GM12878 (cell line): ENCODE data around the gene ANKHD1. TPM values are rescaled to one million over a fixed set of nuclear protein-coding genes. Genes with fewer than 3 reads are reported as not detected.
A peak's percentile ranks its signal among the peaks of the same experiment; 100 is the strongest.

ENCODE experiments used
- ATAC-seq: fragments of 200-7000 bp; cut with Tn5 transposase; 3 replicates; pipeline ENCODE4 v1.9.1; 2020; ENCODE audit warnings: mild to moderate bottlenecking, moderate library complexity
- BruUV-seq: library from RNA; stranded (reverse); fragments of 400-500 nt; replicated peaks from 2 replicates; lab custom pipeline; 2021; lab: Mats Ljungman, UMichigan
- CTCF ChIA-PET: fragments of 300-600 bp; sonication (Branson Sonifier 250); formaldehyde crosslinking; extraction: SDS; loops from one replicate; lab custom pipeline; 2021; ENCODE audit warnings: inconsistent platforms; lab: Yijun Ruan, JAX
- POLR2A ChIA-PET: fragments of 350-600 bp; formaldehyde crosslinking; extraction: SDS; loops from one replicate; lab custom pipeline; 2021; ENCODE audit warnings: inconsistent platforms; lab: Charles Lee
- RAD21 ChIA-PET: fragments of 300-600 bp; sonication (Branson Sonifier 250); formaldehyde crosslinking; loops from one replicate; lab custom pipeline; 2023; ENCODE audit warnings: antibody characterized with exemption; ENCODE audit not compliant: unreplicated experiment; lab: Charles Lee
- SMC1A ChIA-PET: fragments of 300-600 bp; sonication (Branson Sonifier 250); formaldehyde crosslinking; loops from one replicate; lab custom pipeline; 2023; ENCODE audit not compliant: unreplicated experiment, uncharacterized antibody; lab: Charles Lee
- DNase-seq: peaks from one replicate; pipeline ENCODE4 v3.0.0-alpha.2; 2011; ENCODE audit warnings: low read depth, low spot score
- FAIRE-seq: peaks from 3 replicates; lab custom pipeline; 2011; peaks lifted over from hg19 to GRCh38; lab: Jason Lieb, UNC
- H2AFZ ChIP-seq: 2 replicates; pipeline ENCODE4 v1.6.0; 2011; ENCODE audit warnings: low read depth, low read length, control low read depth; ENCODE audit not compliant: control insufficient read depth
- H3K27ac ChIP-seq: 2 replicates; pipeline ENCODE4 v1.5.1; 2011; ENCODE audit warnings: control low read depth; ENCODE audit not compliant: control insufficient read depth, insufficient read depth
- H3K27me3 ChIP-seq, 2 experiments: replicated peaks in 1 of 2; 2 replicates each; pipeline versions ENCODE4 v1.6.0 to v1.6.1; 2011; ENCODE audit warnings: low read length in 1 of 2; ENCODE audit not compliant: control insufficient read depth in 2 of 2, insufficient read depth in 2 of 2
- H3K36me3 ChIP-seq, 2 experiments: 2 replicates each; pipeline ENCODE4 v1.5.1; 2011; ENCODE audit warnings: low read length in 1 of 2; ENCODE audit not compliant: control insufficient read depth in 2 of 2, insufficient read depth in 2 of 2
- H3K4me1 ChIP-seq: 2 replicates; pipeline ENCODE4 v1.6.1; 2011; ENCODE audit warnings: mild to moderate bottlenecking, low read length, moderate library complexity, mixed read lengths; ENCODE audit not compliant: control insufficient read depth, insufficient read depth
- H3K4me2 ChIP-seq: 2 replicates; pipeline ENCODE4 v1.6.0; 2011; ENCODE audit warnings: control low read depth; ENCODE audit not compliant: control insufficient read depth, insufficient read depth
- H3K4me3 ChIP-seq: fragments of 200-600 bp; sonication (generic); 2 replicates; pipeline ENCODE4 v1.5.1; 2016
- H3K79me2 ChIP-seq: 2 replicates; pipeline ENCODE4 v1.6.0; 2011; ENCODE audit warnings: low read length; ENCODE audit not compliant: control insufficient read depth, insufficient read depth
- H3K9ac ChIP-seq: 2 replicates; pipeline ENCODE4 v1.8.0; 2011; ENCODE audit warnings: low read length, control low read depth, mixed read lengths; ENCODE audit not compliant: control insufficient read depth, insufficient read depth
- H3K9me3 ChIP-seq: replicated peaks from 3 replicates; pipeline ENCODE4 v1.5.1; 2011; ENCODE audit warnings: mild to moderate bottlenecking, low read length; ENCODE audit not compliant: control insufficient read depth, insufficient read depth
- H4K20me1 ChIP-seq: 2 replicates; pipeline ENCODE4 v1.6.0; 2011; ENCODE audit not compliant: control insufficient read depth, insufficient read depth
- MYC ChIP-seq: IDR thresholded peaks from 2 replicates; pipeline ENCODE4 v1.6.1; 2011; ENCODE audit warnings: mild to moderate bottlenecking, low read length, moderate library complexity, inconsistent platforms; ENCODE audit not compliant: insufficient read depth, insufficient replicate concordance, insufficient read length, severe bottlenecking
- POLR2A ChIP-seq: IDR thresholded peaks from 2 replicates; pipeline ENCODE4 v1.6.1; 2011; ENCODE audit warnings: low read depth, mild to moderate bottlenecking, low read length
- RB1 ChIP-seq: fragments of 450-650 bp; formaldehyde crosslinking; IDR thresholded peaks from 2 replicates; pipeline ENCODE4 v1.6.1; 2017; ENCODE audit warnings: mild to moderate bottlenecking, borderline replicate concordance
- SREBF1 ChIP-seq: IDR thresholded peaks from 2 replicates; pipeline ENCODE4 v1.6.1; 2012; ENCODE audit warnings: mild to moderate bottlenecking, low read length
- STAT1 ChIP-seq: fragments of 450-650 bp; conservative IDR thresholded peaks from 2 replicates; pipeline ENCODE4 v1.6.1; 2014; ENCODE audit warnings: antibody characterized with exemption, mild to moderate bottlenecking
- SUZ12 ChIP-seq: fragments of 200-600 bp; sonication (generic); IDR thresholded peaks from one replicate; pipeline ENCODE4 v1.6.1; 2018; ENCODE audit warnings: antibody characterized with exemption, mild to moderate bottlenecking; ENCODE audit not compliant: unreplicated experiment
- USF2 ChIP-seq: IDR thresholded peaks from 2 replicates; pipeline ENCODE4 v1.6.1; 2011; ENCODE audit warnings: low read depth, low read length, improper control_type of control experiment, borderline replicate concordance
- ZBTB33 ChIP-seq: fragments of 450-650 bp; IDR thresholded peaks from 2 replicates; pipeline ENCODE4 v1.6.1; 2017; ENCODE audit warnings: mild to moderate bottlenecking
- WGBS: methylation state at CpG from one replicate; pipeline ENCODE4 v1.1.6; 2016; ENCODE audit warnings: low lambda C conversion rate; ENCODE audit not compliant: insufficient replicate concordance, insufficient coverage; ENCODE audit errors: missing lambda C conversion rate; 5-methylcytosine and 5-hydroxymethylcytosine counted together
- in situ Hi-C: fragments of 300-500 bp; cut with MboI; formaldehyde crosslinking; loops from 9 replicates; pipeline ENCODE4 v1.14.3; 2018; ENCODE audit warnings: mixed read lengths
- intact Hi-C: fragments of 100-400 bp; cut with micrococcal nuclease; formaldehyde crosslinking; loops from one replicate; pipeline ENCODE4 v1.14.2; 2022; ENCODE audit not compliant: unreplicated experiment
- polyA plus RNA-seq, 11 experiments: library from polyadenylated mRNA; depleted of rRNA in 4 of 11; unstranded in 6 of 11; stranded (reverse) in 5 of 11; fragments of >200 nt; fragmentation: Nextera tagmentation in 4 of 11; fragmentation: Illumina TruSeq in 1 of 11; extraction: Ambion mirVana in 4 of 11; extraction: Trizol in 1 of 11; gene quantifications; 1 replicate in 1 of 11; 2 replicates in 10 of 11; pipeline versions ENCODE4 v1.2.1 to v1.2.3, GENCODE V29; 2011 to 2016; ENCODE audit warnings: inconsistent platforms in 2 of 11, missing spikeins in 2 of 11, low read depth in 1 of 11
- total RNA-seq, 4 experiments: library from RNA; depleted of rRNA in 3 of 4; stranded (reverse); fragments of >200 nt in 3 of 4; fragmentation: Illumina TruSeq in 1 of 4; extraction: Trizol in 1 of 4; gene quantifications; 2 replicates each; pipeline versions ENCODE4 v1.2.1 to v1.2.3, GENCODE V29; 2013 to 2021

Gene ANKHD1
- total and polyA plus RNA-seq, 10 of the 15 experiments (the other 5 are each of a cell fraction or from before 2014, with no cell fraction given), result 31.6 to 96.8 (median 74.3) TPM

GRCh38 chr5:140550147-140551079, 148.8 kb downstream of the ANKHD1 start:
- Histone ChIP-seq H3K4me1 (peaks cover 30% of the 10 kb centered on the region), H3K79me2 (peaks cover 28% of the 10 kb centered on the region), H3K27ac (no peak overlapping the region), H3K9ac (no peak overlapping the region), H2AFZ (no peak overlapping the region), H3K4me3 (no peak overlapping the region), H3K4me2 (0 out of 2 replicates have a peak overlapping the region, but pooled peaks have one; percentile 11), H3K9me3 (no peaks in the 10 kb centered on the region), H4K20me1 (no peaks in the 10 kb centered on the region), H3K27me3 (no peaks in the 10 kb centered on the region), H3K36me3 (peaks cover 18 to 32% of the 10 kb centered on the region in 2 experiments)
- ChIA-PET POLR2A (no interaction called here), RAD21 (no interaction called here), SMC1A (no interaction called here), CTCF (no interaction called here)
- in situ Hi-C loops (no loop called here), intact Hi-C loops (loop anchor here (5.0 kb wide), 1 partner anchor 148 kb away; the partner anchor contains the start of gene ANKHD1)
- FAIRE-seq (no peak), ATAC-seq (no peak), DNase-seq (no peak)
- no peak for TF ChIP-seq ZBTB33
- TF ChIP-seq SREBF1, result no peak
- TF ChIP-seq MYC, result no peak
- TF ChIP-seq SUZ12, result no peak
- no peak for TF ChIP-seq STAT1
- TF ChIP-seq USF2, result no peak
- no peak for TF ChIP-seq RB1
- peak; percentile 14; the same call in 1 of the 2 replicates for TF ChIP-seq POLR2A
- BruUV-seq, result no TSS peak
- WGBS, result 86% methylated on average over 11 of the region's 11 CpGs
